ENCODE results near the gene GNGT2.

The GNGT2 gene

DNA sequence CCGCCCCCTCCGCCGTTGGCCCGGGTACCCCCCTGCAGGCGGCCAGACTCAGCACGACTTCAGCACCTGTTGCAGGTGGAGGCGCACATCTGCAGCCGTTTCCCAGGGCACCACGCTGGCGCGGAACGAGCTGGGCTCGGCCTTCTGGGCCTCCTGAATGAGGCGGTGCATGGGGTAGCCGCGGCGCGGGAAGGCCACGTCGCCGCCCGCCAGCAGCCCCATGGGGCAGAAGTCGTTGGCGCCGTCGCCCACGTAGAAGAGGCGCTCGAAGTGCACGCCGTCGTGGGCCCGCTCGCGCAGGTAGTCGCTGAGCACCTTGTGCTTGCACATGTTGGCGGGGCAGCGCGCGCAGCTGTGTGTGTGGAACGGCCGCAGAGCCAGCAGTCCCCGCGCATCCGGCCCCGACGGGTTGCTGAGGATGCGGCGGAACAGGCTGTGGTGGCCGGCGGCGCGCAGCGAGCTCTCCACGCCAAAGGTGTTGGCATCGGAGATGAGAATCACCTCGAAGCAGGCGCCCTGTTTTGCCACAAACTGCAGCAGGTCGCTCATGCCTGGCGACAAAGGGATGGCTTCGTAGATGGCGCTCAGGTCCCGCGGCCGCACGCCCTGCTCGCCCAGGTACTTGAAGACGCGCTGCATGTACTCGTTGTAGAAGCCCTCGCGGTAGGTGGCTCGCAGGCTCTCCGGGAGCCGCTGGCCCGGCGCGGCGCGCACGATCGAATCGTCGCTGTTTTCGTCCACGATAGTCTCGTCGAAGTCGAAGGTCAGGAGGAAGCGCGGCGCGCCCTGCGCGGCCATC is 14.0 kb upstream of the GNGT2 start:
- peak overlapping the region; percentile 58 for H3K27ac ChIP-seq
- H3K4me1 ChIP-seq (ENCODE audit: control insufficient read depth in 1 of 2, insufficient read depth in 1 of 2, low read depth in 1 of 2, low read length in 1 of 2): peaks cover 60 to 77% of the 10 kb centered on the region in 2 experiments
- no peaks in the 10 kb centered on the region for H3K9me3 ChIP-seq
- H3K4me3 ChIP-seq (ENCODE audit: low read depth in 1 of 2, low read length in 1 of 2): peak overlapping the region; percentile 44 to 61
- peaks cover 58% of the 10 kb centered on the region for H3K27me3 ChIP-seq
- H3K36me3 ChIP-seq: peaks cover 60% of the 10 kb centered on the region
- TF ChIP-seq, protein P1, sequence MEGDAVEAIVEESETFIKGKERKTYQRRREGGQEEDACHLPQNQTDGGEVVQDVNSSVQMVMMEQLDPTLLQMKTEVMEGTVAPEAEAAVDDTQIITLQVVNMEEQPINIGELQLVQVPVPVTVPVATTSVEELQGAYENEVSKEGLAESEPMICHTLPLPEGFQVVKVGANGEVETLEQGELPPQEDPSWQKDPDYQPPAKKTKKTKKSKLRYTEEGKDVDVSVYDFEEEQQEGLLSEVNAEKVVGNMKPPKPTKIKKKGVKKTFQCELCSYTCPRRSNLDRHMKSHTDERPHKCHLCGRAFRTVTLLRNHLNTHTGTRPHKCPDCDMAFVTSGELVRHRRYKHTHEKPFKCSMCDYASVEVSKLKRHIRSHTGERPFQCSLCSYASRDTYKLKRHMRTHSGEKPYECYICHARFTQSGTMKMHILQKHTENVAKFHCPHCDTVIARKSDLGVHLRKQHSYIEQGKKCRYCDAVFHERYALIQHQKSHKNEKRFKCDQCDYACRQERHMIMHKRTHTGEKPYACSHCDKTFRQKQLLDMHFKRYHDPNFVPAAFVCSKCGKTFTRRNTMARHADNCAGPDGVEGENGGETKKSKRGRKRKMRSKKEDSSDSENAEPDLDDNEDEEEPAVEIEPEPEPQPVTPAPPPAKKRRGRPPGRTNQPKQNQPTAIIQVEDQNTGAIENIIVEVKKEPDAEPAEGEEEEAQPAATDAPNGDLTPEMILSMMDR (IDR thresholded peaks at IDR 0.05): no peak

DNA sequence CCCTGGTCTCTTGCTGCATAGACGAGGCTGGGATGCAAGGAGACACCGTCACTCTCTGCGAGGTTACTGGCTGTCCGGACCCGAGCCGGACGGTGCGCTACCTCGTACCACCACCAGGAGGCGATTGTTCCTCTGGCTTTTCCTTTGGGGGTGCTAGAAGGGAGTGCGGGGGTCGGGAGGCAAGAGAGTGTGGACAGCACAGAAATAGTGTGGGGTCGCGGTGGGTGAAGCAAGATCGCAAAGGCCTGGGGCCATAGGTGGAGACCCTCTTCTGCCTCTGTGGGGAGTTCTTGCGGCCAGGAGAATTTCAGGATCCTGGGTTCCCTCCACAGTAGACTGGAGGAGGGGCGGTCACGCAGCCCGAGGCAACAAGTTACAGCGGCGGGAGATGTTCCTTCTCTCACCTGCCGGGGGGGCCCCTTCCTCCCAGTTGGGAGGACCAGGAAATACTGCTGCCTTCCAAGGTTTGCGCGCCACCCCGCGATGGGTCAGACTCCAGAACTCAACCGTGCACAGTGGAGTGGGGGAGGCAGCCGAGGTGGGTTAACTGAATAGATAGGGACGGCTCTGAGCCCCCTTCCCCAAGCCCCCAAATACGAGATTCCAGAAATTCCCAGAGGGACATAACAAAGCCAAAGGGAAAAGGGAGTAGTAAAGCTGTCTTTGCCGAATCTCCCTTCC is 13.3 kb upstream of the GNGT2 start:
- Histone ChIP-seq H3K27ac (peak overlapping the region; percentile 58), H3K27me3 (peaks cover 58% of the 10 kb centered on the region), H3K4me3 (ENCODE audit: low read depth in 1 of 2, low read length in 1 of 2) (peak overlapping the region; percentile 44 to 61), H3K9me3 (no peaks in the 10 kb centered on the region), H3K36me3 (peaks cover 60% of the 10 kb centered on the region), H3K4me1 (ENCODE audit: control insufficient read depth in 1 of 2, insufficient read depth in 1 of 2, low read depth in 1 of 2, low read length in 1 of 2) (peaks cover 60 to 78% of the 10 kb centered on the region in 2 experiments)
- TF ChIP-seq, protein P1 (IDR thresholded peaks at IDR 0.05): peak; percentile 88

DNA sequence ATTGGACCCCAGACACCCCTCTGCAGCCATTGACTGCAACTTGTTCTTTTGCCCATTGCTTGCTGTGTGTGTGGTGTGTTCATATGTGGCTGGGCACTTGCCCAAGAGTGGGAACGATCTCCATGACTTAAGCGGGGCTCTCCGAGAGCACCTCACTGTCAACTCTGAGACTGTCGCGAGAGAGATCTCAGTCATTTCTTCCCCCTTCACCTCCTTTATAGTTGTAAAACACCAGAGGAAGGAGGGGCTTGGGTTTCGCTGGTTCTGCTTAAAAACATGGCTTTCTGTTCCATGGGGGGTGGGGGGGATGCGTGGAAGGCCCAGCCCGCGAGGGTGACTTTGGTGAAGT is 12.8 kb upstream of the GNGT2 start:
- TF ChIP-seq, protein P1 (IDR thresholded peaks at IDR 0.05): no peak
- Histone ChIP-seq H3K27ac (peak overlapping the region; percentile 58), H3K4me1 (ENCODE audit: control insufficient read depth in 1 of 2, insufficient read depth in 1 of 2, low read depth in 1 of 2, low read length in 1 of 2) (peaks cover 61 to 78% of the 10 kb centered on the region in 2 experiments), H3K4me3 (ENCODE audit: low read depth in 1 of 2, low read length in 1 of 2) (peak overlapping the region in 1 of 2 experiments; percentile 61), H3K36me3 (peaks cover 60% of the 10 kb centered on the region), H3K9me3 (no peaks in the 10 kb centered on the region), H3K27me3 (peaks cover 58% of the 10 kb centered on the region)

DNA sequence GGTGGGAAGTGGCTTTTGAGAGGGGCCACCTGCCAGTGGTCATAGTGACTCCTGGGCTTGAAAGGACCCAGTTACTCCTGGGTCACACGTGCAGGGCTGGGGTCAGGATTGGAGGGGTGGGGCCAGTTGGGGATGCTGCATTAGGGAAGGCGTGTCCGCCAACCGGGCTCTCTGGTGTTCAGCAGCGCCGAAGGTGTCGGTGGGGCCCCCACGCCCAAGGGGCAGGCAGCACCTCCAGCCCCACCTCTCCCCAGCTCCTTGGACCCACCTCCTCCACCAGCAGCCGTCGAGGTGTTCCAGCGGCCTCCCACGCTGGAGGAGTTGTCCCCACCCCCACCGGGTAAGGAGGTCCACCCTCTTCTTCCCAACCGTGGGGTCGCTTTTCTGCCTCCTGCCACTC is 9.6 kb upstream of the GNGT2 start:
- TF ChIP-seq, protein P1 (IDR thresholded peaks at IDR 0.05): no peak
- peaks cover 32% of the 10 kb centered on the region for H3K36me3 ChIP-seq
- no peak overlapping the region for H3K4me3 ChIP-seq (ENCODE audit: low read depth in 1 of 2, low read length in 1 of 2)
- H3K9me3 ChIP-seq: no peaks in the 10 kb centered on the region
- H3K27ac ChIP-seq: peak overlapping the region; percentile 93
- H3K4me1 ChIP-seq (ENCODE audit: control insufficient read depth in 1 of 2, insufficient read depth in 1 of 2, low read depth in 1 of 2, low read length in 1 of 2): peaks cover 73 to 74% of the 10 kb centered on the region in 2 experiments
- H3K27me3 ChIP-seq: peaks cover 35% of the 10 kb centered on the region

DNA sequence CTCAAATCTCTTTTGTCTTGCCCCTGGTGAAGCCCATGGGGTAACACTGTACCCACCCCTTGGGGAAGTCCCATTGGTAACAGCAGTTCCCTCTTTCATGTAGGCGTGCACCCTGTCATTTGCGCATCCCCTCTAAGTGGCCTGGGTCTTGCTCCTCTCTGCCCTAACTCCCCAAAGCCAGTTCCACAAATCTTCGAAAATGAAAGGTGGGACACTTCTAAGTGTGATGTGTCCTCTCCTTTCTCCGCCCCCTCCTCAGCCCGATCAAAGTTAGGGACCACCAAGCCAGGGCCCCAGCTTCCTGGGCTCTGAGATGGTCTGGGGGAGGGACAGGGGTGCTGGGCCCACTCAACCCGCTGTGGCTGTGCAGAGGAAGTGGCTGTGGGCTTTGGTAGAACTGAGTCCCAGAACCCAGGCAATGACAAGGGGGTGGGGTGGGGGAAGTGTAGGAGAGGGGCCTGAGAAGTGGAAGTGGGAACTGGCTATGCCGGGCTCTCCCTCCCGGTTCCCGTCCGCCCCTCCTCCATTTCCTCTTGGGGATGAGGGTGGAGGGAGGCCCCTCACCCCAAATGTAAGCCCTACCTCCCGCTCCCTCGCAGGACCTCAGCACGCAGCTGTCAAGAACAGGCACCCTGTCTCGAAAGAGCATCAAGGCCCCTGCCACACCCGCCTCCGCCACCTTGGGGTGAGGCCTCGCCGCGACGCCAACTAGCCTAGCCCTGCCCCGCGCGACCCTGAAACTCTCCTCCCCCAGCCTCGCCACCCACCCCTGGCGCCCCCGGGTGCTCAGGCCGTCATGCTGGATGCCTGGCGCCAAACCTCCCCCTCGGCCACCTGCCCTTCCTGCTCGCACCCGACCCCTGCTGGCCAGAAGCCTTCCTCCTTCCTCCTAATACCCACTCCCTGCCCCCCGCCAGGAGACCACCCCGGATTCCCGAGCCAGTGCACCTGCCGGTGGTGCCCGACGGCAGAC is 8.9 kb upstream of the GNGT2 start:
- Histone ChIP-seq H3K4me3 (ENCODE audit: low read depth in 1 of 2, low read length in 1 of 2) (peak overlapping the region; percentile 29 to 35), H3K4me1 (ENCODE audit: control insufficient read depth in 1 of 2, insufficient read depth in 1 of 2, low read depth in 1 of 2, low read length in 1 of 2) (peaks cover 65 to 66% of the 10 kb centered on the region in 2 experiments), H3K27me3 (peaks cover 27% of the 10 kb centered on the region), H3K36me3 (peaks cover 24% of the 10 kb centered on the region), H3K27ac (peak overlapping the region; percentile 93), H3K9me3 (no peaks in the 10 kb centered on the region)
- TF ChIP-seq, protein P1 (IDR thresholded peaks at IDR 0.05): peak; percentile 12
